Lung (tissue), 12 donors: ENCODE measurements around the gene MAG. TPM values are rescaled to one million over a fixed set of nuclear protein-coding genes. Genes with fewer than 3 reads are reported as not detected.

Experiments
- ATAC-seq: fragments of 200-7000 bp; cut with Tn5 transposase; one replicate; pipeline ENCODE4 v1.9.1; 2020; ENCODE audit warnings: moderate number of reproducible peaks; ENCODE audit not compliant: insufficient read depth, low FRiP score
- DNase-seq, 3 donors: peaks; one replicate each; pipeline ENCODE4 v3.0.0-alpha.2; 2013 to 2017
- H3K27ac ChIP-seq, 2 donors: one replicate each; pipeline ENCODE4 v1.5.1; 2013; ENCODE audit warnings: mild to moderate bottlenecking in 2 of 2, moderate library complexity in 2 of 2, control low read depth in 1 of 2, inconsistent platforms in 1 of 2, low read depth in 1 of 2, low read length in 1 of 2
- H3K27me3 ChIP-seq, 3 donors: one replicate each; pipeline ENCODE4 v1.5.1; 2013; ENCODE audit warnings: low read length in 2 of 3; ENCODE audit not compliant: control insufficient read depth in 3 of 3, insufficient read depth in 3 of 3
- H3K36me3 ChIP-seq, 4 donors: one replicate each; pipeline ENCODE4 v1.5.1; 2013; ENCODE audit warnings: low read length in 4 of 4, mild to moderate bottlenecking in 1 of 4, moderate library complexity in 1 of 4; ENCODE audit not compliant: control insufficient read depth in 4 of 4, insufficient read depth in 4 of 4
- H3K4me1 ChIP-seq, 5 donors: one replicate each; pipeline ENCODE4 v1.5.1; 2013; ENCODE audit warnings: low read length in 5 of 5, mild to moderate bottlenecking in 2 of 5, moderate library complexity in 1 of 5; ENCODE audit not compliant: control insufficient read depth in 5 of 5, insufficient read depth in 5 of 5
- H3K4me3 ChIP-seq: one replicate; pipeline ENCODE4 v1.5.1; 2013; ENCODE audit warnings: mild to moderate bottlenecking, control low read depth, moderate library complexity
- H3K9ac ChIP-seq, 2 donors: one replicate each; pipeline ENCODE4 v1.5.1; 2013; ENCODE audit warnings: low read length in 2 of 2, control low read depth in 1 of 2; ENCODE audit not compliant: insufficient read depth in 1 of 2
- H3K9me3 ChIP-seq, 4 donors: one replicate each; pipeline ENCODE4 v1.5.1; 2013; ENCODE audit warnings: low read length in 3 of 4, mild to moderate bottlenecking in 1 of 4, moderate library complexity in 1 of 4; ENCODE audit not compliant: control insufficient read depth in 4 of 4, insufficient read depth in 3 of 4
- CTCF ChIP-seq: IDR thresholded peaks from 2 replicates; pipeline ENCODE4 v1.5.1; 2012; ENCODE audit warnings: mild to moderate bottlenecking; ENCODE audit errors: control extremely low read depth, extremely low read depth
- WGBS, 2 donors: extraction: QIAGEN DNeasy Blood & Tissue Kit; methylation state at CpG; one replicate each; pipeline ENCODE4 v1.1.7; 2013; 5-methylcytosine and 5-hydroxymethylcytosine counted together
- polyA plus RNA-seq, 2 donors: library from polyadenylated mRNA; stranded (reverse); fragments of 200-250 nt; gene quantifications; one replicate each; pipeline ENCODE4 v1.2.1, GENCODE V29; 2013
- total RNA-seq, 2 donors: library from RNA; depleted of rRNA in 1 of 2; stranded (reverse); fragments of >200 nt in 1 of 2; gene quantifications; one replicate each; pipeline ENCODE4 v1.2.1, GENCODE V29; 2014 to 2021
- donor health status: control.
- donor health status: control.
- donor health status: Bipolar disorder and iron deficiency.
- donor health status: healthy.
- donor health status: DM: yes; HTN: yes; CAD: no.

MAG gene
- total and polyA plus RNA-seq, 4 donors, result 0.08 to 8.8 (median 1.9) TPM

- H3K4me3 ChIP-seq, result no peak overlapping the region
- H3K27me3 ChIP-seq, result no peaks in the 10 kb centered on the region
- no peaks in the 10 kb centered on the region for H3K36me3 ChIP-seq
- ATAC-seq, result no peak
- 94 to 97% methylated on average over 46 to 47 of the region's 47 CpGs for WGBS, 2 donors
- H3K9ac ChIP-seq, result no peak overlapping the region
- TF ChIP-seq CTCF, result no peak
- peaks cover 0 to 26% (median 0%) of the 10 kb centered on the region in 5 donors for H3K4me1 ChIP-seq
- DNase-seq, result no peak
- no peaks in the 10 kb centered on the region for H3K9me3 ChIP-seq
- no peak overlapping the region for H3K27ac ChIP-seq
These were observed 59.6 kb downstream of the MAG start for GRCh38 chr19:35351411-35352176.

GRCh38 chr19:35352177-35352447 is 60.2 kb downstream of the MAG start:
- ATAC-seq, result no peak
- Histone ChIP-seq H3K36me3 (no peaks in the 10 kb centered on the region), H3K27me3 (no peaks in the 10 kb centered on the region), H3K27ac (no peak overlapping the region), H3K9ac (no peak overlapping the region), H3K4me3 (no peak overlapping the region), H3K4me1 (peaks cover 0 to 26% (median 0%) of the 10 kb centered on the region in 5 donors), H3K9me3 (no peaks in the 10 kb centered on the region)
- no peak for DNase-seq
- no peak for TF ChIP-seq CTCF
- 89% methylated on average over 18 of the region's 18 CpGs for WGBS, 2 donors

GRCh38 chr19:35352448-35353304 is 60.7 kb downstream of the MAG start:
- ATAC-seq, result peak; percentile 36
- peak; percentile 90 for TF ChIP-seq CTCF
- H3K4me3 ChIP-seq, result no peak overlapping the region
- no peak overlapping the region for H3K27ac ChIP-seq
- H3K36me3 ChIP-seq, result no peaks in the 10 kb centered on the region
- 36% methylated on average over 29 to 32 of the region's 32 CpGs for WGBS, 2 donors
- H3K27me3 ChIP-seq, result no peaks in the 10 kb centered on the region
- no peak overlapping the region for H3K9ac ChIP-seq
- no peaks in the 10 kb centered on the region for H3K9me3 ChIP-seq
- DNase-seq, result peak; percentile 79 to 89 (median 85)
- peaks cover 0 to 31% (median 0%) of the 10 kb centered on the region in 5 donors for H3K4me1 ChIP-seq
